DLD1 (cell line): ENCODE results near the gene CILP2.

ENCODE experiments used
- in situ Hi-C: cut with HindIII; loops from 2 replicates; pipeline ENCODE4 v1.10.0; 2017; ENCODE audit warnings: low sequenced_read_pairs

CILP2 gene

GRCh38 chr19:19563348-19563848, 25.3 kb downstream of the CILP2 start:
- in situ Hi-C loops, result no loop called here

GRCh38 chr19:19566306-19566705, 28.2 kb downstream of the CILP2 start:
- in situ Hi-C loops, result no loop called here

- in situ Hi-C loops, result no loop called here
Measured at GRCh38 chr19:19567391-19567790, 29.3 kb downstream of the CILP2 start.

- in situ Hi-C loops, result no loop called here
Measured at GRCh38 chr19:19568802-19569756, 31.0 kb downstream of the CILP2 start.

- in situ Hi-C loops, result no loop called here
Measured at GRCh38 chr19:19570571-19570970, 32.5 kb downstream of the CILP2 start.

- in situ Hi-C loops, result no loop called here
Measured at GRCh38 chr19:19571071-19571786, 33.2 kb downstream of the CILP2 start.

- in situ Hi-C loops, result no loop called here
Measured at GRCh38 chr19:19575411-19575810, 37.3 kb downstream of the CILP2 start.

GRCh38 chr19:19578252-19578651, 40.2 kb downstream of the CILP2 start:
- in situ Hi-C loops, result no loop called here

GRCh38 chr19:19579533-19580361, 41.7 kb downstream of the CILP2 start:
- in situ Hi-C loops, result no loop called here

- in situ Hi-C loops, result no loop called here
Measured at GRCh38 chr19:19580418-19580817, 42.4 kb downstream of the CILP2 start.

GRCh38 chr19:19581391-19581790, 43.3 kb downstream of the CILP2 start:
- in situ Hi-C loops, result no loop called here

- in situ Hi-C loops, result no loop called here
Measured at GRCh38 chr19:19582471-19582870, 44.4 kb downstream of the CILP2 start.

GRCh38 chr19:19584356-19584755, 46.3 kb downstream of the CILP2 start:
- in situ Hi-C loops, result no loop called here

GRCh38 chr19:19587771-19588170, 49.7 kb downstream of the CILP2 start:
- in situ Hi-C loops, result no loop called here

GRCh38 chr19:19588546-19588945, 50.5 kb downstream of the CILP2 start:
- in situ Hi-C loops, result no loop called here

- in situ Hi-C loops, result no loop called here
Measured at GRCh38 chr19:19591133-19591825, 53.2 kb downstream of the CILP2 start.

GRCh38 chr19:19592690-19593089, 54.6 kb downstream of the CILP2 start:
- in situ Hi-C loops, result no loop called here

GRCh38 chr19:19594381-19594780, 56.3 kb downstream of the CILP2 start:
- in situ Hi-C loops, result no loop called here

GRCh38 chr19:19595171-19595701, 57.2 kb downstream of the CILP2 start:
- in situ Hi-C loops, result no loop called here
